Measurements from ENCODE around the gene CSTA. TPM values are rescaled to one million over a fixed set of nuclear protein-coding genes. Genes with fewer than 3 reads are reported as not detected.

The CSTA gene
- total RNA-seq (under 1 TPM; 0.61 TPM), polyA plus RNA-seq (not detected)

DNA sequence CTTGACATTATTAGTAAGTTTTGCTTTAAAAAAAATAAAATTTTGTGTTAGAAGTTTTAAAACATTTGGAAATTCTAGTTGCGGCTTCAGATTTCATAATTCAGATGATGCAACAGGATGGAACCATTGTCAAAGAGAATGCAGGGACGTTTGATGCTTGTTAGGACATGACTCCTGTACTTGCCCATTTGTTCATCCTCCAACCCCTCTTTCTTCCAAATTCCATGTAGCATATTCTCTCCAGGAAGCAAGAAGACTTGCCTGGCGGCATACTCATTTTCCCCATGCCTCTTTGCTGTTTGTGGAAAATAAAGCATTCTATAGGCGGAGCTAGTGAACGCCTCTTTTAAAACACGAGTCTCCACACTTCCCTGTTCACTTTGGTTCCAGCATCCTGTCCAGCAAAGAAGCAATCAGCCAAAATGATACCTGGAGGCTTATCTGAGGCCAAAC is at the start of gene CSTA:
TSS of gene CSTA (plus strand) at position 378 of the 453 bp plus-strand sequence. CDS start at position 423, 45 bp downstream.
- Histone ChIP-seq H3K9me3 (ENCODE audit: control insufficient read depth in 1 of 2, low read length in 2 of 2) (no peaks in the 10 kb centered on the region), H3K4me1 (ENCODE audit: insufficient read depth, low read length) (peaks cover 14% of the 10 kb centered on the region), H3K36me3 (ENCODE audit: insufficient read depth, low read length) (no peaks in the 10 kb centered on the region), H3K27ac (ENCODE audit: low read depth, low read length) (no peak within 1 kb of the TSS), H3K4me3 (ENCODE audit: low read length in 2 of 2) (no peak within 1 kb of the TSS), H3K27me3 (ENCODE audit: insufficient read depth, low read length) (no peaks in the 10 kb centered on the region)
- Mint-ChIP-seq H3K9me3 (peaks cover 0 to 11% (median 0%) of the 10 kb centered on the region in 8 donors), H3K27me3 (no peaks in the 10 kb centered on the region), H3K27ac (no peak within 1 kb of the TSS), H3K36me3 (no peaks in the 10 kb centered on the region), H3K4me1 (peaks cover 10 to 22% (median 18%) of the 10 kb centered on the region in 4 donors), H3K4me3 (no peak within 1 kb of the TSS)
- POLR2A ChIA-PET (ENCODE audit: partially characterized antibody): no interaction called here
- intact Hi-C loops (cut with micrococcal nuclease): no loop called here
- CTCF ChIA-PET (ENCODE audit: partially characterized antibody): no interaction called here
- DNase-seq: no peak

GRCh38 chr3:122281891-122282290 is 43.2 kb upstream of the CSTA start:
- Histone ChIP-seq H3K4me1 (ENCODE audit: insufficient read depth, low read length) (no peaks in the 10 kb centered on the region), H3K4me3 (ENCODE audit: low read length in 2 of 2) (no peak overlapping the region), H3K9me3 (ENCODE audit: control insufficient read depth in 1 of 2, low read length in 2 of 2) (no peaks in the 10 kb centered on the region), H3K36me3 (ENCODE audit: insufficient read depth, low read length) (no peaks in the 10 kb centered on the region), H3K27ac (ENCODE audit: low read depth, low read length) (no peak overlapping the region), H3K27me3 (ENCODE audit: insufficient read depth, low read length) (no peaks in the 10 kb centered on the region)
- Mint-ChIP-seq H3K27me3 (peaks cover 0 to 1% of the 10 kb centered on the region in 2 donors), H3K36me3 (no peaks in the 10 kb centered on the region), H3K4me3 (no peak overlapping the region), H3K4me1 (no peaks in the 10 kb centered on the region), H3K9me3 (no peaks in the 10 kb centered on the region), H3K27ac (no peak overlapping the region)
- ChIA-PET CTCF (ENCODE audit: partially characterized antibody) (no interaction called here), POLR2A (ENCODE audit: partially characterized antibody) (no interaction called here)
- intact Hi-C loops (cut with micrococcal nuclease): no loop called here
- DNase-seq: no peak

DNA sequence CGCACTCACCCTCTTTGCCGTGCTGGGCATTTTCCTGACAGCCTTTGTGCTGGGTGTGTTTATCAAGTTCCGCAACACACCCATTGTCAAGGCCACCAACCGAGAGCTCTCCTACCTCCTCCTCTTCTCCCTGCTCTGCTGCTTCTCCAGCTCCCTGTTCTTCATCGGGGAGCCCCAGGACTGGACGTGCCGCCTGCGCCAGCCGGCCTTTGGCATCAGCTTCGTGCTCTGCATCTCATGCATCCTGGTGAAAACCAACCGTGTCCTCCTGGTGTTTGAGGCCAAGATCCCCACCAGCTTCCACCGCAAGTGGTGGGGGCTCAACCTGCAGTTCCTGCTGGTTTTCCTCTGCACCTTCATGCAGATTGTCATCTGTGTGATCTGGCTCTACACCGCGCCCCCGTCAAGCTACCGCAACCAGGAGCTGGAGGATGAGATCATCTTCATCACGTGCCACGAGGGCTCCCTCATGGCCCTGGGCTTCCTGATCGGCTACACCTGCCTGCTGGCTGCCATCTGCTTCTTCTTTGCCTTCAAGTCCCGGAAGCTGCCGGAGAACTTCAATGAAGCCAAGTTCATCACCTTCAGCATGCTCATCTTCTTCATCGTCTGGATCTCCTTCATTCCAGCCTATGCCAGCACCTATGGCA is 41.1 kb upstream of the CSTA start:
- H3K36me3 ChIP-seq (ENCODE audit: insufficient read depth, low read length): no peaks in the 10 kb centered on the region
- H3K27me3 Mint-ChIP-seq: peaks cover 0 to 1% of the 10 kb centered on the region in 2 donors
- H3K4me1 Mint-ChIP-seq: peaks cover 0 to 1% (median 0%) of the 10 kb centered on the region in 4 donors
- H3K27ac ChIP-seq (ENCODE audit: low read depth, low read length): no peak overlapping the region
- no peaks in the 10 kb centered on the region for H3K36me3 Mint-ChIP-seq
- no peak overlapping the region for H3K4me3 ChIP-seq (ENCODE audit: low read length in 2 of 2)
- no peaks in the 10 kb centered on the region for H3K9me3 ChIP-seq (ENCODE audit: control insufficient read depth in 1 of 2, low read length in 2 of 2)
- no peak for DNase-seq
- H3K4me3 Mint-ChIP-seq: no peak overlapping the region
- H3K27ac Mint-ChIP-seq: no peak overlapping the region
- H3K9me3 Mint-ChIP-seq: no peaks in the 10 kb centered on the region
- intact Hi-C loops (cut with micrococcal nuclease): no loop called here
- no peaks in the 10 kb centered on the region for H3K4me1 ChIP-seq (ENCODE audit: insufficient read depth, low read length)
- no peaks in the 10 kb centered on the region for H3K27me3 ChIP-seq (ENCODE audit: insufficient read depth, low read length)
- ChIA-PET POLR2A (ENCODE audit: partially characterized antibody) (no interaction called here), CTCF (ENCODE audit: partially characterized antibody) (no interaction called here)

GRCh38 chr3:122284486-122284885 is 40.6 kb upstream of the CSTA start:
- Histone ChIP-seq H3K27ac (ENCODE audit: low read depth, low read length) (no peak overlapping the region), H3K36me3 (ENCODE audit: insufficient read depth, low read length) (no peaks in the 10 kb centered on the region), H3K4me1 (ENCODE audit: insufficient read depth, low read length) (peaks cover 5% of the 10 kb centered on the region), H3K4me3 (ENCODE audit: low read length in 2 of 2) (no peak overlapping the region), H3K9me3 (ENCODE audit: control insufficient read depth in 1 of 2, low read length in 2 of 2) (no peaks in the 10 kb centered on the region), H3K27me3 (ENCODE audit: insufficient read depth, low read length) (no peaks in the 10 kb centered on the region)
- Mint-ChIP-seq H3K36me3 (no peaks in the 10 kb centered on the region), H3K4me1 (peaks cover 0 to 7% (median 0%) of the 10 kb centered on the region in 4 donors), H3K27me3 (peaks cover 1% of the 10 kb centered on the region in 2 donors), H3K27ac (peak overlapping the region in 1 of 7 donors; percentile 45), H3K9me3 (no peaks in the 10 kb centered on the region), H3K4me3 (no peak overlapping the region)
- intact Hi-C loops (cut with micrococcal nuclease): no loop called here
- CTCF ChIA-PET (ENCODE audit: partially characterized antibody): no interaction called here
- POLR2A ChIA-PET (ENCODE audit: partially characterized antibody): no interaction called here
- no peak for DNase-seq

DNA sequence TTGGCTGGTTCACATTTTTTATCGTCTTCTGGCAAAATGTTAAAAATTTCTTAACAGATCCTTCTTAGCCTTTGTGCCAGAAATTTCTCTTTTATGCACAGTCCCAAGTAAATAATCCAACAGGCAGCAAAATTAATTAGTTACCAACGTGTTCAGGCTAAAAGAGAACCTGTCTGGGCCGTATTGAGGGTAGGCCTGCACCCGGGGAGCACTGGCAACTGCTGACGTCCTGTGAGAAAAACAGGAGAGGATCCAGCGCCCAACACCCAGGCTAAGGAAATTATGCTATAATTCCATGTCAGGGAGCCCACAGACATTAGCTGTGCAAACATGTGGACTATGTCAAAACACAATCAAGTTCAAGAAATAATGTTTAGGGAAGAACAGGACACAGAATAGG is 30.7 kb upstream of the CSTA start:
- Histone ChIP-seq H3K27me3 (ENCODE audit: insufficient read depth, low read length) (no peaks in the 10 kb centered on the region), H3K9me3 (ENCODE audit: control insufficient read depth in 1 of 2, low read length in 2 of 2) (no peaks in the 10 kb centered on the region), H3K27ac (ENCODE audit: low read depth, low read length) (no peak overlapping the region), H3K4me1 (ENCODE audit: insufficient read depth, low read length) (peaks cover 35% of the 10 kb centered on the region), H3K36me3 (ENCODE audit: insufficient read depth, low read length) (no peaks in the 10 kb centered on the region), H3K4me3 (ENCODE audit: low read length in 2 of 2) (no peak overlapping the region)
- H3K27me3 Mint-ChIP-seq: peaks cover 0 to 2% of the 10 kb centered on the region in 2 donors
- H3K4me1 Mint-ChIP-seq: peaks cover 5 to 21% (median 14%) of the 10 kb centered on the region in 4 donors
- intact Hi-C loops (cut with micrococcal nuclease): no loop called here
- no peak overlapping the region for H3K4me3 Mint-ChIP-seq
- POLR2A ChIA-PET (ENCODE audit: partially characterized antibody): no interaction called here
- DNase-seq: no peak
- no peaks in the 10 kb centered on the region for H3K36me3 Mint-ChIP-seq
- peaks cover 0 to 2% (median 0%) of the 10 kb centered on the region in 8 donors for H3K9me3 Mint-ChIP-seq
- H3K27ac Mint-ChIP-seq: no peak overlapping the region
- CTCF ChIA-PET (ENCODE audit: partially characterized antibody): interaction anchor here (0.9 kb wide), 1 partner anchor 747 kb away, joined by 3 read pairs; no protein-coding TSS in a partner anchor

- Histone ChIP-seq H3K4me1 (ENCODE audit: insufficient read depth, low read length) (peaks cover 28% of the 10 kb centered on the region), H3K9me3 (ENCODE audit: control insufficient read depth in 1 of 2, low read length in 2 of 2) (no peaks in the 10 kb centered on the region), H3K27me3 (ENCODE audit: insufficient read depth, low read length) (no peaks in the 10 kb centered on the region), H3K36me3 (ENCODE audit: insufficient read depth, low read length) (no peaks in the 10 kb centered on the region), H3K27ac (ENCODE audit: low read depth, low read length) (no peak overlapping the region), H3K4me3 (ENCODE audit: low read length in 2 of 2) (no peak overlapping the region)
- Mint-ChIP-seq H3K27me3 (no peaks in the 10 kb centered on the region), H3K36me3 (no peaks in the 10 kb centered on the region), H3K4me3 (no peak overlapping the region), H3K9me3 (peaks cover 0 to 4% (median 2%) of the 10 kb centered on the region in 8 donors), H3K27ac (no peak overlapping the region), H3K4me1 (peaks cover 5 to 19% (median 12%) of the 10 kb centered on the region in 4 donors)
- DNase-seq: peak in 2 of 5 donors; percentile 10 to 17
- ChIA-PET POLR2A (ENCODE audit: partially characterized antibody) (no interaction called here), CTCF (ENCODE audit: partially characterized antibody) (interaction anchor here (0.9 to 1.3 kb wide), 2 partner anchors 10 to 749 kb away, joined by 3 read pairs; no protein-coding TSS in a partner anchor)
- intact Hi-C loops (cut with micrococcal nuclease): no loop called here
Measured at GRCh38 chr3:122295266-122296062, 29.6 kb upstream of the CSTA start.

DNA sequence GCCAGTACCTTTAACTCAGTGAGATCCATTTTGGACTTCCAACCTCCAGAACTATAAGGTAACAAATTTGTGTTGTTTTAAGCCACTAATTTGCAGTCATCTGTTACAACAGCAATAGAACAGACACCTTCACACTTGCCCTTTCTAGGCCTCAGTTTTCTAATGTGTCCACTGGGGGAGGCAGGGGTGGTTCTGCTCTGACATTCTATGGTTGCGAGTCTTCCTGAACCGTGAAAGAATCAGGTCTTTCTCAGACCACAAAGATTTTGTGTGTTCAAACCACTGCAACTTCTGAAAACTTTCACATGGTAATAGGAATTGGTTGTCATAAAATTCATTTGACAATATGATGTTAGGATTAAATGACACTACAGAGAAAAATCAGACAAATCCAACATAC is 26.8 kb upstream of the CSTA start:
- Mint-ChIP-seq H3K9me3 (peaks cover 0 to 4% (median under 1%) of the 10 kb centered on the region in 8 donors), H3K4me1 (peaks cover 5 to 19% (median 12%) of the 10 kb centered on the region in 4 donors), H3K27ac (peak overlapping the region in 4 of 7 donors; percentile 6 to 72 (median 46)), H3K36me3 (no peaks in the 10 kb centered on the region), H3K27me3 (peaks cover 0 to 3% of the 10 kb centered on the region in 2 donors), H3K4me3 (peak overlapping the region in 4 of 8 donors; percentile 0 to 47 (median 17))
- POLR2A ChIA-PET (ENCODE audit: partially characterized antibody): no interaction called here
- CTCF ChIA-PET (ENCODE audit: partially characterized antibody): no interaction called here
- H3K27ac ChIP-seq (ENCODE audit: low read depth, low read length): no peak overlapping the region
- H3K9me3 ChIP-seq (ENCODE audit: control insufficient read depth in 1 of 2, low read length in 2 of 2): no peaks in the 10 kb centered on the region
- peaks cover 28% of the 10 kb centered on the region for H3K4me1 ChIP-seq (ENCODE audit: insufficient read depth, low read length)
- no peak overlapping the region for H3K4me3 ChIP-seq (ENCODE audit: low read length in 2 of 2)
- intact Hi-C loops (cut with micrococcal nuclease): no loop called here
- peak in 3 of 5 donors; percentile 8 to 28 (median 21) for DNase-seq
- no peaks in the 10 kb centered on the region for H3K36me3 ChIP-seq (ENCODE audit: insufficient read depth, low read length)
- H3K27me3 ChIP-seq (ENCODE audit: insufficient read depth, low read length): no peaks in the 10 kb centered on the region

Data from CD4-positive, alpha-beta memory T cell (primary cell).